Measurements from ENCODE around the gene DAB2IP.

The DAB2IP gene

DNA sequence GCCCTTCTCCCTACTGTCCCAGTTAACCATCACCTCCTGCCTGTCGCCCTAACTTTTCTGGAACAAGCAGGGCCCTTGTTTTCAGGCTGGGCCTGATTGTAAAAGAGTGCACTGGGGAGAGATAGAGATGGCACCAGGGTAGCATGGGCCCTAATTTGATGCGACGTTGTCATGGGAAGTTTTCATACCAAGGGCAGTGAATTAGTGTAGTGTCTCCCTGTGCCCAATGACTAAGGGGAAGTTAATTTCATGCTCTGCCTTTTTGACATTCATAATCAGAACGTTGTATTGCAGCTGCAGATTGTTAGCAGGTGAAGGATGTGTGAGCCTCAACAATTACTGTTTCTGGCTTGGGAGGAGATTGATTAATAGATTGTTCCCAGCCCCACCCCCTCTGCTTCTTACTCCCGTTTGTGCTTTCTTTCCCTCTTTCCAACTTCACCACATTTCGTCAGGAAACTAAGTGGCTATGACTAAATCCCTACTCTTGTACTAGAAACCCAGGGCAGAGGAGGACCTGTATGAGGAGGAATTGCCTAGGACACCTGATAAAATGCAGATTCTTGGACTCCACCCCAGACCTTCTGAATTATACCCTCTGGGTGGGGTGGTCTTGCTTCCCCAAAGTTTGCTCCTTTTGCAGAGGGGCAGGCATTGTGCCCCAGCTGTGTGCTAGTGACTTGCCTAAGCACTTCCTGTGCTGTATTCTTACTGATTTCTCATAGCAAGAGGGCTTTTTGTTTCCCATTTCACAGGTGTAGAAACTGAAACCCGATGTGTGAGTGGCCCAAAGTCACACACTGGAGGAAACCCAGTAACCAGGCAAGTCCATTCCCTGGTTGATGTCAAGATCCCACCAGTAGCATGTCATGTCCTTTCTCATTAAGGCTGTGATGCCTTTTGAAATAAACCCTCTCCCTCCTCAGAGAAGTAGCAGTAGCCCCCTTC lies 56.3 kb downstream of the DAB2IP start:
- DNase-seq = no peak

DNA sequence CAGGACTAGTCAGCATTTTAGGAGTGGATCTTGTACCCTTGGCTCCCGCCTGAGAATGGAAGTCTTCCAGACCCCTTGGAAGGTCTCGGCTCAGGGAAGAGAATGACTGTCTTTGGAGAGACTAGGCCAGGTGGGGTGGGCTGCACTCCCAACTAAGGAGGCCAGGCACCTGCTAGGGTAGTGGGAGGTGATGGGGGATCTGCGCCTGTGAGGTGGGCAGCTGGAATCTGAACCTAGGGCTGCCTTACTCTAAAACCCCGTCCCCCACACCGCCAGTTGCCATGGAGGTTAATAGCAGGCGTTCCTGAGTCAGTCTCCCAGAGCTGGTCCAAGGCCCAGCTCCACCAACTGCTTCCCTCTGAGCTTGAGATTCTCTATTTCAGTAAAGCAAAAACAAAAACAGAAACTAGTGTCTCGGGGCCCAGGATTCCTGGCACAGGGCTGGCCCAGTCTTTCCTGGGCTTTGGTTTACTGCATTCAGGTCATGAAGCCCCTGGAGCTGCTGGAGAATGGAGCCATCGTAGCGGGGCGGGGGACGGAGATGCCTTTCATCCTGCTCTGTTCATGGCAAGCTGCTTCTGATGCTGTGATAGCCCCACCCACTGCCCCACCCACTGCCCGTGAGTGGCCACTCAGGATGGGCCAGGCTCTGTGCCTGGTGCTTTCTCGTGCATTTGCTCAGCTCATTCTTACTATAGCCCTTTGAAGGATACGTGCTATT lies 57.5 kb downstream of the DAB2IP start:
- DNase-seq = no peak

DNA sequence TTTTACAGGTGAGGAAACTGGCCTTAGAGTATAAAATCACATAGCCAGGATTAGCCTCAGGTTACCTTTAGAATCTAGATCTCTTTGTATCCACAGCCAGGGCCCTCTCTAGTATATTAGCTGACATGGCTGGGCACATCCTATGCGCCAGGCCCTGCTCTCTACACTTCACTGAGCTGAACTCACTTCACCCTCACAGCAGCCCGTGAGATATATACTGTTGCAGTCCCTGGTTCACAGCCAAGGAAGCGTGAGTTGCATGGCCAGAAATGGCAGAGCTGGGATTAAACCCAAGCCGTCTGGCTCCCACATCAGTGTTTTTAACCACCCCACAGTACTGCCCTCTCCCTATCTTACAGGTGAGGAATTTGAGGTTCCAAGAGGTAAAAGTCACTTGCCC lies 58.4 kb downstream of the DAB2IP start:
- DNase-seq = no peak

- no peak for DNase-seq
Measured at GRCh38 chr9:121711281-121711680, 59.8 kb downstream of the DAB2IP start.

DNA sequence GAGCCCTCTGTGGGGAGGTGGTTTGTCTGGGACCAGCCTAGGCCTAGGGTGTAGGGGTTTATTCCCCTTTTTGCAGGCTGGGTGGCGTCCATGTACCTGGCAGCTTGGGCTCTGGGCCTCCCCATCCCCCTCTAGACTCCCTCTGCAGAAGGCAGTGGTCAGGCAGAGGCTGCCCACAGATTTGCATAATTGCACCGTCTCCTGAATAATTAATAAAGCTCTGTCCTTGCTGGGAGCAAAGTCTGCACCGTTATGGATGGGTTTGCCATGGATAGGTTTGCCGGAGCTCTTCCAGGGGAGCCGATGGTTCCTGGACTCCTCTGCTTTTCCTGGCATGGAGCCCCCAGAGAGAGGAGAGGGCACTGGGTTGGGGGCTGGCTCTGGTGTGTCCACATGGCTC lies 60.4 kb downstream of the DAB2IP start:
- no peak for DNase-seq

DNA sequence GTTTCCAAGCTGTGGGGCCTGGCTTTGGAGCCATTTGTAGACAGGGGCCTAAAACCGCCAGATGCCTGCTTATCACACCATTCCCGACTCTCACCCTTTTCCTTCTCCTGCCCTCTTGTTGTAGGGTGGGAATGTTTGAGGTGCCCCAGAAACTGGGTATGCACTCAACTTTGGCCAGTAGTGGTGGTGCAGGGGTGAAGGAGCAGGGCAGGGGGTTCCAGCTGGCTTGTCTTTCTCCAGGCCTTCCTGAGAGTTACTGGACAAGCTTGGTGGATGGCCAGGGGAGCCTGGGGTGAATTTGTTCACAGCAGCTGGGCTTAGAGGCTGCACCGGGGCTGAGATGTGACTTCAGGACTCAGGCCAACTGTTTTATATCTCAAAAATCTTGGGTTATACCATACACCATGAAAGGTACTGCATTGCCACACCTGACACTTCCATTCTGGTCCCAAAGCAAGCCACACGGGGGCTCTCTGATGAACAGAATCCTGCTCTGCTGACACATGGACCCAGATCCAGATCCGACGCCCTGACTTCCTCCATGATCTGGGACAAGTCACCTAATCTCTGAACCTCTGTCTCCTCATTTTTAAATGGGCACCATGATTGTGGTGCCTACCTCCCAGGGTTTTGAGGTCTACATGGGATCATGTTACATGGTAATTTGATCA lies 62.1 kb downstream of the DAB2IP start:
- no peak for DNase-seq

- DNase-seq = no peak
Measured at GRCh38 chr9:121714075-121714705, 62.8 kb downstream of the DAB2IP start.

- DNase-seq = no peak
Measured at GRCh38 chr9:121714873-121715272, 63.4 kb downstream of the DAB2IP start.

DNA sequence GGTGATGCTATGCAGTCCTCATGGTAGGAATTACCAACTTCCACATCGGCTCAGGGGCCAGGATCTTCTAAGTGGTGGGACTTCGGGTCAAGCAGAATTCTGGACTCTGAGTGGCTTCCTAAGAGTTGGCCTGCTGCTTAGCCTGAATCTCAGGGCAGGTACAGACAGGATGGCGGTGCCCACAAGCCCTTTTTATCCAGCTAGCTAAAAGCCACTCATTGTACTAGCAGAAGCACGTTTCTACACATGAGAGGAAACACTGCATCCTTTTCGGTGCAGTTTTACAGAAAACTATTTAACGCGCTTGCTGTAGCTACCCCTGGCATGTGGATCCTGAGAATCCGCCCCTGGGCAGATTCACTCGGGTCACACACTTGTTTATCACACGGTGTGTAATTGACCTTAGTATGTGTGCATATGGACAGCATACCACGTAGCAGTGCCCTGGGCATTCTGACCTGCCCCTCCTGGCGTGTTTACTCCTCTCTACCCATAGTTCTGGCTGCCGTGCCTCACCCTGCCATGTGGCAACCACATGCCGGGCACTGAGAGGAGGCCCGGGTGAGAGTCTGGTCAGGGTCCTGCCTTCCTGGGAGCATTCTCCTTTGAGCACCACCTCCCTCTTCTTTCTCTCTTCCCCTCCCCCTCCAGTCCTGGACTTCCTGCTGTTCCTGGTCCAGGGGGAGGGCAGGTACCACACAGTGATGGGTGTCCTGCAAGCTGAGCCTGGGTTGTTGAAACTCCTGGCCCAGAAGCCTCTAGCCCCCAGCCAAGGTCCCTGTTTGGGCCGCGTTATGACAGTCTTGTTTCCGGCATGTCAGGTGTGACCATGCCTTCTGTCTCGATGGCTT lies 65.9 kb downstream of the DAB2IP start:
- no peak for DNase-seq

DNA sequence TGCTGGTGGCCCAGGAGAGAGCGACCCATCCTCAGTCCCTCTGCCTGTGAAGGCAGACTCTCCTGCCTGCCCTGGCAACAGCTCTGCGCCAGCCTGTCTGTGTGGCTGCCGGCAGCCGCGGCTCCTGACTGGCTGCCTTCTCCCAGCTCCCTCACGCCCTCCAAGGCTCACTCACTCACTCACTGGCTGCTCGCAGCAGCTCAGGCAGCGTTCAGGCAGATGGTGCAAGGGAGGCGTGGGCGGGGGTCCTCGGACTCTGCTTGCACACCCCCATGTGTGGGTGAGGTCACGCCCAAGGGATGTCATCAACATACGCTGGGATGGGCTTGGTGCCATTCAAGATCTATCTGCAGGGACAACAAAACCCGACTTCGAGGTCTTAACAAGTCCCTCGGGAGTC lies 66.7 kb downstream of the DAB2IP start:
- DNase-seq = no peak

GRCh38 chr9:121718501-121718900 lies 67.1 kb downstream of the DAB2IP start:
- no peak for DNase-seq

- DNase-seq = no peak
Measured at GRCh38 chr9:121720311-121721057, 69.0 kb downstream of the DAB2IP start.

- no peak for DNase-seq
Measured at GRCh38 chr9:121721058-121721350, 69.6 kb downstream of the DAB2IP start.

DNA sequence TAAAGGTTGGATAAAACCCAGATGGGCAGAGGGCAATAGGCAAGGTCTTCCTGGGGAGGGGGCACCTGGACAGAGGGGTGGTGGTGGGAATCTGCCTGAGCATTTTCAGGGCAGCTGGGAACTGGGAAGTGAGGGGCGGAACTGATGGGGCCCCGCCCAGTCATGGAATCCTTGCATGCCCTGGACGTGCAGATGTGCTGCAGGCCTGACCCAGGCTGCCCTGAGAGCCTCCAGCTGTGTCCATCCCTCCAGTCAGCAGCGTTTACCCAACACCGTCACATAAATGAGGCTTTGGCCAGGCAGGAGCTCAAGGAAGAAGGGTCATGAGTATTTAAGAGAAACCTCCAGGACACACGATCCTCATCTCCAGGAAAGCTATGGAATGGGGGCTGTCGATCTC lies 70.3 kb downstream of the DAB2IP start:
- no peak for DNase-seq

DNA sequence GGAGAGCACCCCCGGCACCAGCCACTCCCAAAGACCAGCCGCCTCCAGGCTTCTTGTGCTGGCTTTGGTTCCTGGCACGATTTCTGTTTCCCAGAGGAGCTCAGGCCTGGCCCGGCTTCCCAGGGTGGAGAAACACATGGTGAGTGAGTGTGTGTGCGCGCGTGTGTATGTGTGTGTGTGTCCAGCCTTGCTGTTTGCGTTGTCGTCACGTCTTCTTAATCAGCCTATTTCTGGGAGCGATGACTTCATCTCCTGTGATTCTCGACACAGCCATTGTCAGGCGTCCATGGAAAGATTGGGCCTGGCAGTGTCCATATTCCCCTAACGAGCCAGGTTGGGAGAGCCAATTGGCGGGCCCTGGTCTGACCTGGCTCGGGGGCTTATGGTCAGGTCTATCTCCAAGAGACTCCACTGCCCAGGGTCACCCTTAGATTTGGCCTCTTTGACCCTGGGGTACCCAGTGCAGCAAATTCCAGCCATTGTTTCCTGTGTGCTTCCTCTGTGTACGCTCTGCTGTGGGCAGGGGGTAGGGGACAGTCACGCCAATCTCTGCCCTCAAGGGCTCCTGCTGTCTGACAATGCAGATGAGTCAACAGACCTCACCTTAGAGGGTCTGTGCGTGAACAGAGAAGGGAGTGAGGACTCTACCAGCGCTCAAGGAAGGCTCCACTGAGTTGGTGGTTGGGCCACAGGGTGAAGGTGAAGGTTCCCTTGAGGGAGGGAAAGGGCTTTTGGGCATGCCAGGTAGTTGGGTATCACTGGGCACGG lies 73.8 kb downstream of the DAB2IP start:
- peak; percentile 89 for DNase-seq

GRCh38 chr9:121727295-121728020 lies 76.0 kb downstream of the DAB2IP start:
- no peak for DNase-seq

- DNase-seq = no peak
Measured at GRCh38 chr9:121728916-121729315, 77.5 kb downstream of the DAB2IP start.

- DNase-seq = no peak
Measured at GRCh38 chr9:121729769-121730562, 78.5 kb downstream of the DAB2IP start.

GRCh38 chr9:121731090-121731489 lies 79.7 kb downstream of the DAB2IP start:
- DNase-seq = no peak
